Right lobe of liver (tissue), 4 donors: ENCODE data around the gene LOC101059915.

ENCODE experiments used
- CTCF ChIP-seq, 4 donors: fragments of 200-600 bp in 3 of 4; fragments of 450-650 bp in 1 of 4; IDR thresholded peaks; one replicate each; pipeline versions ENCODE4 v1.5.1 to v1.8.0; 2016 to 2022; ENCODE audit warnings: antibody characterized with exemption in 4 of 4, mild to moderate bottlenecking in 2 of 4
- POLR2A ChIP-seq: fragments of 450-650 bp; IDR thresholded peaks from one replicate; pipeline ENCODE4 v1.6.1; 2017; ENCODE audit warnings: antibody characterized with exemption, mild to moderate bottlenecking
- donor health status: DM: no; HTN: no; CAD: no.
- donor health status: DM: no; HTN: no; CAD: no.
- donor health status: DM: no; HTN: yes; CAD: no.

- TF ChIP-seq CTCF (IDR thresholded peaks at IDR 0.05) (no peak), POLR2A (no peak)
Measured at GRCh38 chrX:71660562-71661416, 6.6 kb upstream of the LOC101059915 start.
